ENCODE results near the gene TNFSF11.

The TNFSF11 gene

DNA sequence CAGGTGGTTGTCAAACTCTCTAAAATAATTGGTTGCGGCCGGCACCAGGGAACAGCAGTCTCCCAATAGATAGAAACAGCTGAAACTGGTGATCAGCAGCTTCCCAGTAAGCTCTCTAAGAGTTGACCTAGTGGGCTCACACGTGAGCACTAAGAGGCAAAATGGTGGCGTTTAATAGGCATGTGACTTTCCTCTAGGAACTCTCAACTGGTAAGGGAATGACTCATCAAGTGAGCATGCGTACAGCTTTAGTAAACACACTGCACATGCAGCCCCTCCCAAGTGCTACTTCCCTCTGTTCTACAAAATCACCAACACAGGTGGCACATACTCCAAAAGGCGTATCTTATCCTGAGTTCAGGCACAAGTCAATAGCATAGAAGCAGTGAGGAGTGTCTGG lies 41.7 kb downstream of the TNFSF11 start:
- no peak for DNase-seq (ENCODE audit: low read depth)
- TF ChIP-seq, protein P1, sequence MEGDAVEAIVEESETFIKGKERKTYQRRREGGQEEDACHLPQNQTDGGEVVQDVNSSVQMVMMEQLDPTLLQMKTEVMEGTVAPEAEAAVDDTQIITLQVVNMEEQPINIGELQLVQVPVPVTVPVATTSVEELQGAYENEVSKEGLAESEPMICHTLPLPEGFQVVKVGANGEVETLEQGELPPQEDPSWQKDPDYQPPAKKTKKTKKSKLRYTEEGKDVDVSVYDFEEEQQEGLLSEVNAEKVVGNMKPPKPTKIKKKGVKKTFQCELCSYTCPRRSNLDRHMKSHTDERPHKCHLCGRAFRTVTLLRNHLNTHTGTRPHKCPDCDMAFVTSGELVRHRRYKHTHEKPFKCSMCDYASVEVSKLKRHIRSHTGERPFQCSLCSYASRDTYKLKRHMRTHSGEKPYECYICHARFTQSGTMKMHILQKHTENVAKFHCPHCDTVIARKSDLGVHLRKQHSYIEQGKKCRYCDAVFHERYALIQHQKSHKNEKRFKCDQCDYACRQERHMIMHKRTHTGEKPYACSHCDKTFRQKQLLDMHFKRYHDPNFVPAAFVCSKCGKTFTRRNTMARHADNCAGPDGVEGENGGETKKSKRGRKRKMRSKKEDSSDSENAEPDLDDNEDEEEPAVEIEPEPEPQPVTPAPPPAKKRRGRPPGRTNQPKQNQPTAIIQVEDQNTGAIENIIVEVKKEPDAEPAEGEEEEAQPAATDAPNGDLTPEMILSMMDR (IDR thresholded peaks at IDR 0.05; ENCODE audit: control insufficient read depth, insufficient read depth, low read depth, low read length, missing control alignments), result no peak
- no peak overlapping the region for H3K4me3 ChIP-seq (ENCODE audit: control insufficient read depth, low read depth, low read length)

DNA sequence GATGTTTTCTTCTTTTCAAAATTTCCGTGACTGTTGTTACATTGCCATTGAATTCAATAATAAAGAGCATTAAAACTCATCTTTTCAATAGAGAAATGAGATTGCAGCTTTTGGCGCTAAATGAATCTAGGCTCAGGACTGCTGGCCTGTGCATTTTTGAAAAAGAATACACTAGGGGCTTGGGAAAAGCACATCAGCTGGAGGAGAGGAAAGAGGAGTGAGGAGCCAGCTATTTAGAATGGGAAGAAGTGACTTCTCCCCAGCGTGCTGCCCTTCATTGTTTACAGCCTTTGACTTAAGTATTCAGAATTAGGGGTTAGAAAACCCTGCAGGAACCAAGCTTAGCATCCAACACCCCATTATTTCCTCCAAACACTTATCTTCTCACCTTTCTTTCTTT lies 43.3 kb downstream of the TNFSF11 start:
- TF ChIP-seq, protein P1 (IDR thresholded peaks at IDR 0.05; ENCODE audit: control insufficient read depth, insufficient read depth, low read depth, low read length, missing control alignments), result no peak
- DNase-seq (ENCODE audit: low read depth), result no peak
- no peak overlapping the region for H3K4me3 ChIP-seq (ENCODE audit: control insufficient read depth, low read depth, low read length)

DNA sequence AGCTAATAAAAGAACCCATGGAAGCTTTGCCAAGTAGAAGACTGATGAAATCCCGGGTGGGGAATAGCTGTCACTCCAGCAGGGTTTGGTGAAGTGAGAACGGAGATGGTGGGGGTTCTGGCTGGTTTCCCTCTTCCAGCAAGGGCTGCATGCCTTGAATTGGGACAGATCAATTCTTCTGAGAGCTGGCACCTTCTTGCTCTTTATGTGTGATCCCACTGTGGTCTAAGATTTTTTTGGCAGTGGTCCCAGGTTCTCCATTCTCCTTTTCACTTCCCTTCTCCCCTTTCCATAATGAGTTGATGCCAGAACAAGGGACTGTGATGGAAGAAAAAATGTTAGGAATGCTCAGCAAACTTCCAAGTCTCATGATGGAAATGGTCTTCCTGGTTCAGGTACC lies 50.0 kb downstream of the TNFSF11 start:
- TF ChIP-seq, protein P1 (IDR thresholded peaks at IDR 0.05; ENCODE audit: control insufficient read depth, insufficient read depth, low read depth, low read length, missing control alignments), result no peak
- DNase-seq (ENCODE audit: low read depth), result no peak
- no peak overlapping the region for H3K4me3 ChIP-seq (ENCODE audit: control insufficient read depth, low read depth, low read length)

GRCh38 chr13:42625611-42626010 lies 51.7 kb downstream of the TNFSF11 start:
- no peak for DNase-seq (ENCODE audit: low read depth)
- TF ChIP-seq, protein P1 (IDR thresholded peaks at IDR 0.05; ENCODE audit: control insufficient read depth, insufficient read depth, low read depth, low read length, missing control alignments), result no peak
- no peak overlapping the region for H3K4me3 ChIP-seq (ENCODE audit: control insufficient read depth, low read depth, low read length)

DNA sequence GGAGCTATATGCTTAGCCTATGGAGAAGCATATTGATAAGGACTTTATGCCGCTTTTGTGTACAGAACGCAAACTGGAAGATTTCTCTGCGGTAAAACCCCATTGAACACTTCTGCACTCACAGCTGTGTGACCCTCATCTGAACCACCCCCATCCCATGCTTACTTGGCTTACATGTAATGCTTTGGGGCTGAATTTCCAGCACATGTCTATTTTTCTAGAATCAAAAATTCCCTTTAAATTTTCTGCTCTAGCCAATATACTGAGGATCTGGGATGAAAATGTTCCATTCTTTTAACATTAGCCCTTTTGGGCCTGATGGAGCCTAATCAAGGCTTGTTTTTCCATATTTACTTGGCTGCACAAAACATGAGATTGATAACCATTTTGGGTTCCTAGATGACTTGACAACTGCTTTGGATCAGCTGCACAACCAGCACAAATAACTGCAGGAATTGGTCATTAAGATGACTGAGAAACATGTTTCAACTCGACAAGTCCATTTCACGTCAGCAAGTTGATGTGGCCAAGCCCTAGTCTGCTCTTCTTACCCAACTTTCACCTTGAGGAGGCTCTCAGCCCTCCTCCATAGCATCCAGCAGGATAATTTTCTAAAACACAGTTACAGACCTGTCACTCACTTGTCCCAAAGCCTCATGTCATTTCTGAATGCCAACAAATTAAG lies 52.4 kb downstream of the TNFSF11 start:
- no peak for DNase-seq (ENCODE audit: low read depth)
- H3K4me3 ChIP-seq (ENCODE audit: control insufficient read depth, low read depth, low read length), result no peak overlapping the region
- TF ChIP-seq, protein P1 (IDR thresholded peaks at IDR 0.05; ENCODE audit: control insufficient read depth, insufficient read depth, low read depth, low read length, missing control alignments), result no peak

GRCh38 chr13:42628666-42629065 lies 54.7 kb downstream of the TNFSF11 start:
- TF ChIP-seq, protein P1 (IDR thresholded peaks at IDR 0.05; ENCODE audit: control insufficient read depth, insufficient read depth, low read depth, low read length, missing control alignments), result no peak
- no peak for DNase-seq (ENCODE audit: low read depth)
- H3K4me3 ChIP-seq (ENCODE audit: control insufficient read depth, low read depth, low read length), result no peak overlapping the region

All from AG09309 (cell line).